GM21786 (cell line): ENCODE results near the gene LNP1.
A peak's percentile ranks its signal among the peaks of the same experiment; 100 is the strongest.

Experiments
- ATAC-seq: cut with Tn5 transposase; IDR thresholded peaks from one replicate; pipeline ENCODE4 v1.9.1; 2021; ENCODE audit not compliant: unreplicated experiment

Gene LNP1

GRCh38 chr3:100399341-100400071 lies 1.8 kb upstream of the LNP1 start:
- no peak for ATAC-seq

GRCh38 chr3:100400419-100400779 lies 940 bp upstream of the LNP1 start:
- peak; percentile 8 for ATAC-seq

DNA sequence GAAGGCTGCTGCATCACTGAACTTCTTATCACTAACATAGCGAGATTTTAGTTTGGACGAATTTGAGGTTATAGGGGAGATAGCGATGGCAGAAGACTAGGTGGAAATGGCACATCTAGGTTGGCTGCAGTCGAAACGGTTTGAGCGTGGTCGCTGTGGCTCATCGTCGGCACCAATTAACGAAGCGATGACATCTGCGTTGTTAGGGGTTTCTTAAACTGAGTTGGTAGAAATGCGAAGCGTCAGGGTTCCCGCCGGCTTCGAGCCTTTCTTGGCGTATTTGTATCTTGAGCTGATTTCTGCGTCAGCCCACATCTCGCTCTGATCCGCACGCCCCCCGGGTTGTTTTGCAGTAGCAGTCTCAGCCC lies 319 bp downstream of the LNP1 start:
- peak; percentile 15 for ATAC-seq

DNA sequence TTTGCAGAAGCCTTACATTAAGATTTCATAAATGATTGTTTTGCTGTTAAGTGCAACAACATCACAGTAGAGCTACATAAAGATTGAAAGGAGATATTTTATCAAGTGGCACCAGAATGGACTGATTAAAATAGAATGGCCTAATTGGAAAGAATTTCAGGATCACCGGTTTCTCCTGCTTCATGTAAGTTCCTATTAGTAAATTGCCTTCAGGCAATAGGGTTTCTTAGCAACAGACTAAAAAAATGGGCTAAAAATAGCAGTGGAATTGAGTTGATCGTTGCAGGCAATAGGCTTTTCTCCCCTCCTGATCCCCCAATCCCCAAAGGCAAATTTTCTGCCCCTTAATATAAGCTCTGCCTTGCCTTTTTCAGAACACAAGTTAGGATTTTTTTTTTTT lies 917 bp downstream of the LNP1 start:
- ATAC-seq = no peak

DNA sequence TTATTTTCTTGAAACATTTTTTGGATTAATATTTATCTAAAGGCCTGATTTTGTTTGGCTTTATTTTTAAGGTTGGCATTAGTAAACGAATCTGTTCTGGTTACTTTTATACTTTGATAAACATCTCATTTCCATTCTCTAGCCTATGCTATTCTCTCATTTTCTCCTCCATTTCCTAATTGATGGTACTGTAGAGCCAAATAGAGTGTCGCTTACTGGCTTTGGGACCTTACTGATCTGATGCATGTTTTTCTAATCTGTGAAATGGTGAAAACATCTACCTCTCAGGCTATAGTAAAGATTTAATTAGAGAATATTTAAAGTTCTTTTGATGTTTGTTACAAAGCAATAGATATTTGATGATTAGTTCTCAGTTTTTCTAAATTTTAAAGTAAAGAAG lies 1.6 kb downstream of the LNP1 start:
- no peak for ATAC-seq

- ATAC-seq = no peak
Observed at GRCh38 chr3:100403362-100404249, 2.3 kb downstream of the LNP1 start.

GRCh38 chr3:100404250-100404548 lies 2.9 kb downstream of the LNP1 start:
- ATAC-seq = no peak

- ATAC-seq = no peak
Observed at GRCh38 chr3:100407164-100407563, 5.8 kb downstream of the LNP1 start.

GRCh38 chr3:100407977-100408532 lies 6.7 kb downstream of the LNP1 start:
- no peak for ATAC-seq

- ATAC-seq = no peak
Observed at GRCh38 chr3:100411091-100411982, 10.0 kb downstream of the LNP1 start.

GRCh38 chr3:100412912-100413590 lies 11.7 kb downstream of the LNP1 start:
- no peak for ATAC-seq

- ATAC-seq = no peak
Observed at GRCh38 chr3:100413613-100414012, 12.3 kb downstream of the LNP1 start.

DNA sequence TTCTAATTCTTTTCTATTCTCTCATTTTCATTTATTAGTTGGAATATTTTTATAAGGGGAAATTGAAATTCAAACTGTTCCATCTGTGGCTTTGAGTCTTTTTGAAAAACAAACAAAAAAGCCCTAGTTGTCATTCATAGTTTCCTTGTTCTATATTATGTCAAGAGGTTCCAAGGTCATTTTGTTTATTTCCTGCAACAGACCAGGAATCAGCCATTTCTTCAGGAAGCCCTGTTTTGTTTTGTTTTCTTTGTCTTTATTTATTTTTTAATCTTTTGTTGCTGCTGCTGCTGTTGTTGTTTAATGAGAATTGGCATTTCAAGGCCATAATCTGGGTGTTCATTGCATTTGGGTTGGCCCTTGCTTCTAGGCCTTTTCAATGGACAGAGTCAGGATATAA lies 14.8 kb downstream of the LNP1 start:
- ATAC-seq = no peak

DNA sequence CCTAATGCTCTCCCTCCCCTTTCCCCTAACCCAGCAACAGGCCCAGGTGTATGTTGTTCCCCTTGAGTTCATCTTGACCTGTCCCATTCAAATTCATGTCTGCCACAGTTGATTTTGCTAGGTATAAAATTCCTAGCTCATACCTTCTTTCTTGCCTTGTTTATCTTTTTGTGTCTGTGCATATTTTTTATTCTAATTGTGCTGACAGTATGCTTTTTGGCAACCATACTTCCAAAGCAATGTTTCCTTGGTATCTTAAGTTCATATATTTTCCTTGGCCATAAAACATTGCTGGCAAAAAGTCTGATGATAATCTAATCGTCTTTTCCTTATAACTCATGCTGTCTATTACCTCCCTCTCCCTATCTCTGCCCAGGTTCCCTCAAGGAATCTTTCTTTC lies 15.5 kb downstream of the LNP1 start:
- ATAC-seq = no peak

DNA sequence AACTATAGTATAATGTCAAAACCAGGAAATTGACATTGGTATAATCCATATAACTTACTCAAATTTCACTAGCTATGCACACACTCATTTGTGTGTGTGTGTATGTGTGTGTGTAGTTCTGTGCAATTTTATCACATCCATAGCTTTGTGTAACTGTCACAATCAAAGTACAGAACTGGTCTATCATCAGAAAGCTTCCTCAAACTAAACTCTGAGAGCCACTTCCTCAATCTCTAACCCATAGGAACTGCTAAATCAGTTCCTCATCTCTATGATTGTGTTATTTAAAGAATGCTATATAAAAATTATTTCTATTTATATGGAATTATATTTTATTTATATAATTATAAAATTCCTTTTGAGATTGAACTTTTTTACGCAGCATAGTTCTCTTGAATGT lies 18.1 kb downstream of the LNP1 start:
- ATAC-seq = no peak

DNA sequence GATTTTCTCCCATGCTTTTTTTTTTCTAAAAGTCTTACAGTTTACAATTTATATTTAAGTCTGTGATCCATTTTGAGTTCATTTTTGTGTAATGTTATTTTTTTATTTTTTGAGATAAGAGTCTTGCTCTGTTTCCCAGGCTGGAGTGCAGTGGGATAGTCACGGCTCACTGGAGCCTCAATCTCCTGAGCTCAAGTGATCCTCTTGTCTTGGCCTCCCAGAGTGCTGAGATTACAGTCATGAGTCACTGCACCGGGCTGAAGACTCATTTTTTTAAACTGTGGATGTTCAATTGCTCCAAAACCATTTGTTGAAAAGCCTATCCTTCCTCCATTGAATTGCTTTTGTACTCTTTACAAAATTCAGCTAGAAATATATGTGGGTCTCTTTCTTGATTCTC lies 19.5 kb downstream of the LNP1 start:
- no peak for ATAC-seq

DNA sequence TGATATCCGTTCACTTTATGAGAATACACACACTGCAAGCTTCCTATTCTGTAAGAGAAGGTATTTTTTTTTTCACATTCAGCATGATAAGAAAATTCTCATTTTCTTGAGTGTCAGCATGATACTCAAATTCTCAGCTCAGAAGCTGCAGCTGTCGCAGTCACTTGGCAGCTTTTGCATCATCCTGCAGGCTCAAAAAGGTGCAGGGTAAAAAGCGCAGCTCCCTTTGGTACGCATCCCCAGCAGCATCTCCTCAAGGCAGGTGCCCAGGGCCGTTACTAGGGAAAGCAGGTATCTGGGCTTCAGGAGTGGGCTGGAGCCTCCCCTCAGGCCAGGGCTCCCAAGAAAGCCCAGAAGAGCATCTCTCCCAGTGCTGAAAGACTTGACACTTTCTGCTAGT lies 22.3 kb downstream of the LNP1 start:
- ATAC-seq = no peak

GRCh38 chr3:100424261-100424660 lies 22.9 kb downstream of the LNP1 start:
- no peak for ATAC-seq

DNA sequence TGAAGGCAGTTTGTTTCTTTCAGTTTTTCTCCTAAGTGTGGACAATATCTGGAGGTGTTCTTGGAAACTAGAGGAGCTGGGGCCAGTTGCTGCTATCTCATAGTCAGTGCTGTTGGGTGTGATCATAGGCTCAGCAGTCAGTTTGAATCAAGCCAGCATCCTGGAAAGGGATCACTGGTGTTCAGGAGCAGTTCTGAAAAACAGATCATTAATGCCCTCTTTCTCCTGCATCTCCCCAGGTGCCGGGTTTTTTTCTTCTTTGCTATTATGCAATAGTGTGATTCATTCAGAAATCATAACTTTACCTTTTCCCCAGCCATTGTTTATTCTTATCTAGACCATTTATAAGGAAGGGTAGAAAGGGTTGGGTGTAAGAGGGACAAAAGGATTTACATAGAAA lies 24.0 kb downstream of the LNP1 start:
- no peak for ATAC-seq

DNA sequence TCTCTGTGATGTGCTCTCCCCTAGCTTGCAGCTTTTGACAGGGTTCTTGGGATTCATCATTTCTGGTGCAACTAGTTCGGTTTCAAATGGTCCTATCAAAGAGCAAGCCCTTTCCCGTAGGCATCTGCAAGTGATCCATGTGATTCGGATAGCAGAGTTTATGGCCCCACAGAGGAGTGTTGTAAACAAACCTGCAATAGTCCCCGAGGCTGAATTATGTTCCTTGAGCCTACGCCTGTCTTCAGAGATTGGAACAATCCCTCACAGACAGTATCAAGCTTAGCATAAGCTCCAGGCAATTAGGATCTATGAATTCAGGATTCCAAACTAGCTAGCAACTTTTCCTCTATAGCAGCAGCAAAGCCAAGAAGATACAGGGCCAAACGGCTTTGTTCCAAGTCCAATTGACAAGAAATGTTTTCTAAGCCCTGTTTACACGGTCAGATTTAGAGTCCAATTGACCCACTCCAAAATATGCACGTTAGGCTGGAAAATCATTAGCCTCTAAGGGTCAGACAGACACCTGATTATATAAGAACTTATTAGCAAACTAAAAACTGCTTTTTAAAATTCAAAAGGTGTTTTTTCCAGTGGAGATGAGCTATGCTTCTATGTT lies 24.8 kb downstream of the LNP1 start:
- ATAC-seq = no peak
